ENCODE data around the gene IL1RN. TPM values are rescaled to one million over a fixed set of nuclear protein-coding genes. Genes with fewer than 3 reads are reported as not detected.

The IL1RN gene
- total and polyA plus RNA-seq, 10 of the 15 experiments (the other 5 are each of a cell fraction or from before 2014, with no cell fraction given): 0.04 TPM; not detected in 7

- no peak; the same call in 1 of the 2 replicates for TF ChIP-seq HCFC1 (IDR thresholded peaks at IDR 0.05; ENCODE audit: low read length)
- peak; percentile 90 for TF ChIP-seq IKZF2 (IDR thresholded peaks at IDR 0.05)
- no peak for TF ChIP-seq KAT2A (conservative IDR thresholded peaks at IDR 0.05; ENCODE audit: control insufficient read depth, low read depth, low read length)
- TF ChIP-seq E4F1 (IDR thresholded peaks at IDR 0.05; ENCODE audit: borderline replicate concordance, partially characterized antibody): peak; percentile 87
- TF ChIP-seq EED (IDR thresholded peaks at IDR 0.05; ENCODE audit: low read depth): peak; percentile 74
- TF ChIP-seq, protein P1, sequence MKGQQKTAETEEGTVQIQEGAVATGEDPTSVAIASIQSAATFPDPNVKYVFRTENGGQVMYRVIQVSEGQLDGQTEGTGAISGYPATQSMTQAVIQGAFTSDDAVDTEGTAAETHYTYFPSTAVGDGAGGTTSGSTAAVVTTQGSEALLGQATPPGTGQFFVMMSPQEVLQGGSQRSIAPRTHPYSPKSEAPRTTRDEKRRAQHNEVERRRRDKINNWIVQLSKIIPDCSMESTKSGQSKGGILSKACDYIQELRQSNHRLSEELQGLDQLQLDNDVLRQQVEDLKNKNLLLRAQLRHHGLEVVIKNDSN (IDR thresholded peaks at IDR 0.05; ENCODE audit: borderline replicate concordance, extremely low read length, insufficient read depth, low read depth, low read length): peak; percentile 7
Measured at GRCh38 chr2:113173542-113174375, 46.4 kb downstream of the IL1RN start, which contains the start of gene PSD4 (continued).

GRCh38 chr2:113174376-113174750 is 47.0 kb downstream of the IL1RN start:
- H3K4me3 ChIP-seq: peak overlapping the region; percentile 95
- H3K9me3 ChIP-seq (replicated peaks; ENCODE audit: control insufficient read depth, insufficient read depth, low read length): no peaks in the 10 kb centered on the region; the same call in 1 of the 3 replicates
- H3K4me2 ChIP-seq (ENCODE audit: control insufficient read depth, insufficient read depth): peak overlapping the region; percentile 86
- 0% methylated on average over 3 of the region's 3 CpGs for WGBS (ENCODE audit: insufficient coverage, insufficient replicate concordance, low lambda C conversion rate, missing lambda C conversion rate)
- peaks cover 15% of the 10 kb centered on the region; the same call in 1 of the 2 replicates for H4K20me1 ChIP-seq (ENCODE audit: control insufficient read depth, insufficient read depth)
- FAIRE-seq (no peak), ATAC-seq (peak; percentile 22), DNase-seq (ENCODE audit: low read depth, low spot score) (no peak)
- RAD21 ChIA-PET (ENCODE audit: unreplicated experiment): interaction anchor here (0.8 to 3.8 kb wide), 11 partner anchors 20 to 215 kb away, joined by 3 to 75 read pairs (median 7); no protein-coding TSS in a partner anchor
- no peaks in the 10 kb centered on the region for H3K27me3 ChIP-seq (replicated peaks in 1 of 2; ENCODE audit: control insufficient read depth in 2 of 2, insufficient read depth in 2 of 2, low read length in 1 of 2)
- BruUV-seq (replicated peaks): no TSS peak
- SMC1A ChIA-PET (ENCODE audit: uncharacterized antibody, unreplicated experiment): interaction anchor here (0.7 to 4.2 kb wide), 16 partner anchors 9 to 414 kb away, joined by 3 to 52 read pairs (median 4); no protein-coding TSS in a partner anchor
- peaks cover 33% of the 10 kb centered on the region for H3K4me1 ChIP-seq (ENCODE audit: control insufficient read depth, insufficient read depth, low read length)
- in situ Hi-C loops (cut with MboI): no loop called here
- intact Hi-C loops (cut with micrococcal nuclease; ENCODE audit: unreplicated experiment): no loop called here
- POLR2A ChIA-PET: interaction anchor here (0.9 to 2.0 kb wide), 8 partner anchors 9 to 60 kb away, joined by 3 to 11 read pairs (median 4); no protein-coding TSS in a partner anchor
- CTCF ChIA-PET: interaction anchor here (0.6 to 13.8 kb wide), 23 partner anchors 8 to 543 kb away, joined by 3 to 195 read pairs (median 5); no protein-coding TSS in a partner anchor
- peaks cover 59% of the 10 kb centered on the region for H3K79me2 ChIP-seq (ENCODE audit: control insufficient read depth, insufficient read depth, low read length)
- peaks cover 2 to 9% of the 10 kb centered on the region in 2 experiments for H3K36me3 ChIP-seq (ENCODE audit: control insufficient read depth in 2 of 2, insufficient read depth in 2 of 2, low read length in 1 of 2)
- H2AFZ ChIP-seq (ENCODE audit: control insufficient read depth, low read depth, low read length): no peak overlapping the region
- H3K27ac ChIP-seq (ENCODE audit: control insufficient read depth, insufficient read depth): peak overlapping the region; percentile 96
- peak overlapping the region; percentile 97 for H3K9ac ChIP-seq (ENCODE audit: control insufficient read depth, insufficient read depth, low read length)
- TF ChIP-seq ATF7 (IDR thresholded peaks at IDR 0.05; ENCODE audit: low read depth): no peak
- TF ChIP-seq ZBTB40 (IDR thresholded peaks at IDR 0.05; ENCODE audit: borderline replicate concordance): no peak
- TF ChIP-seq EZH2 (IDR thresholded peaks at IDR 0.05; ENCODE audit: borderline replicate concordance, control insufficient read depth, low read depth, low read length): no peak

Measured in GM12878 (cell line).